ENCODE measurements around the gene LOC101059915.

Gene LOC101059915

DNA sequence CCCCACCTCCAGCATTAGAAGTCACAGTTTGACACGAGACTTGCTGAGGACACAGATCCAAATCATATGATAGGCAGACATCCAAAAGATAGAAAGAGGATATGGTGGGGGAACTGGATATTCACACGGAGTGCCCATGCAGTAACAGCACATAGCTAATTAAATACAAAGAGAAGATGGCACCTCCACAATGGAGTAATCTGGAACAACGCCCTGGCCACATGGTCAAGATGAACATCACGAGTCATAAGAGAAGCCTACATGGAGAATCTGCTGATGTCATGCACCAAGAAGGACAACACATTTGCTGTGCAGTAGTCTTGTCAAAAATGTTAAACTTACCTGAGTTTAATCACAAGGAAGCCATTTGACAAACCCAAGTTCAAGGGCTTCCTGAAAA lies 10.1 kb upstream of the LOC101059915 start:
- intact Hi-C loops (cut with DNase I, micrococcal nuclease) = no loop called here
- DNase-seq = no peak
- H3K27me3 ChIP-seq (ENCODE audit: control insufficient read depth in 1 of 2, insufficient read depth in 2 of 2, low read length in 2 of 2) = no peaks in the 10 kb centered on the region
- H3K36me3 ChIP-seq (ENCODE audit: insufficient read depth, low read length) = no peaks in the 10 kb centered on the region
- no peaks in the 10 kb centered on the region for H3K27me3 Mint-ChIP-seq
- no peaks in the 10 kb centered on the region for H3K36me3 Mint-ChIP-seq (ENCODE audit: low read depth)
- H3K27ac Mint-ChIP-seq = no peak overlapping the region
- H3K4me3 ChIP-seq (ENCODE audit: low read length) = no peak overlapping the region
- no peak overlapping the region for H3K4me3 Mint-ChIP-seq
- ChIA-PET POLR2A (no interaction called here), CTCF (no interaction called here)
- H3K4me1 ChIP-seq (ENCODE audit: insufficient read depth, low read length) = peaks cover 4% of the 10 kb centered on the region
- H3K4me1 Mint-ChIP-seq (ENCODE audit: low read depth) = peaks cover 4% of the 10 kb centered on the region
- H3K9me3 ChIP-seq (ENCODE audit: control insufficient read depth in 1 of 2, insufficient read depth in 1 of 2, low read length in 2 of 2) = no peaks in the 10 kb centered on the region
- TF ChIP-seq, protein P1, sequence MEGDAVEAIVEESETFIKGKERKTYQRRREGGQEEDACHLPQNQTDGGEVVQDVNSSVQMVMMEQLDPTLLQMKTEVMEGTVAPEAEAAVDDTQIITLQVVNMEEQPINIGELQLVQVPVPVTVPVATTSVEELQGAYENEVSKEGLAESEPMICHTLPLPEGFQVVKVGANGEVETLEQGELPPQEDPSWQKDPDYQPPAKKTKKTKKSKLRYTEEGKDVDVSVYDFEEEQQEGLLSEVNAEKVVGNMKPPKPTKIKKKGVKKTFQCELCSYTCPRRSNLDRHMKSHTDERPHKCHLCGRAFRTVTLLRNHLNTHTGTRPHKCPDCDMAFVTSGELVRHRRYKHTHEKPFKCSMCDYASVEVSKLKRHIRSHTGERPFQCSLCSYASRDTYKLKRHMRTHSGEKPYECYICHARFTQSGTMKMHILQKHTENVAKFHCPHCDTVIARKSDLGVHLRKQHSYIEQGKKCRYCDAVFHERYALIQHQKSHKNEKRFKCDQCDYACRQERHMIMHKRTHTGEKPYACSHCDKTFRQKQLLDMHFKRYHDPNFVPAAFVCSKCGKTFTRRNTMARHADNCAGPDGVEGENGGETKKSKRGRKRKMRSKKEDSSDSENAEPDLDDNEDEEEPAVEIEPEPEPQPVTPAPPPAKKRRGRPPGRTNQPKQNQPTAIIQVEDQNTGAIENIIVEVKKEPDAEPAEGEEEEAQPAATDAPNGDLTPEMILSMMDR (IDR thresholded peaks at IDR 0.05) = no peak
- ATAC-seq (ENCODE audit: poor library complexity) = no peak
- no peak overlapping the region for H3K27ac ChIP-seq (ENCODE audit: low read depth in 1 of 2, low read length in 2 of 2)
- H3K9me3 Mint-ChIP-seq = no peaks in the 10 kb centered on the region

DNA sequence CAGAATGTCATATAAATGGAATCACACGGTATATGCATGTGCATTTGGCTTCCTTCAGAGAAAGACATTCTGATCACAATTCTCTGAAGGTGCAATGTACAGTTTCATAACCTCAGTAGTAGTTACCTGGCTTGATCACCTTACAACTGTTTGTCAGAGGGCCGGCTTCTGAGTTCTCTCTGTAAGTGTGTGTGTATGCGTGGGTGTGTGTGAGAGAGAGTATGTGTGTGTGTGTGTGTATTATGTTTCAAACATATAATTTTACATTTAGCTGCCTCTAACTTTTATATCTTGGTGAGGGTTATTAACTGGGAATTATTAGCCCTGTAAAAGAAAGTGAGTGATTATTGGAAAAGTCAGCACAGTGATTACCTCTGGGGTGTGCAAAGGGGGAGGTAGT lies 8.0 kb upstream of the LOC101059915 start:
- ATAC-seq (ENCODE audit: poor library complexity) (no peak), DNase-seq (no peak)
- no peaks in the 10 kb centered on the region for H3K36me3 Mint-ChIP-seq (ENCODE audit: low read depth)

DNA sequence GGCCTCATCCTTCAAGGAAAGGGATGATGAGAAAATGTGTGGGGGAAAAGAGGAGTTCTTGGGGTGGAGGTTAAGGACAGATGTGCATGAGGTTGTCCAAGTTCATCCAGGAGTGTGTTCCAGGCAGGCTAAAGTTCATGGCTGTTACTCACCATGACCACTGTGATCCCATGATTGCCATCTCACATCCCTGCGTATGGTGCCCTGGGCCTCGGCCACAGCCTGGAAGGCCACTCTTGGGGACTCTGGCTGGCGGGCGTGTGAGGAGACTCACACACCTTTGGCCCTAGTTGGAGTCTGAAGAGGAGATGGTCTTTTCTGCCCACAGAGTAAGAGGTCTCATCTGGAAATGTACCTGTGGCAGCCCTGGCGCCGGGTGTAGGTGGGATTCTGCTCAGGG lies 7.4 kb upstream of the LOC101059915 start:
- no peak overlapping the region for H3K27ac ChIP-seq (ENCODE audit: low read depth in 1 of 2, low read length in 2 of 2)
- Mint-ChIP-seq H3K4me1 (ENCODE audit: low read depth) (peaks cover 16% of the 10 kb centered on the region), H3K27me3 (no peaks in the 10 kb centered on the region), H3K9me3 (no peaks in the 10 kb centered on the region), H3K4me3 (no peak overlapping the region), H3K27ac (no peak overlapping the region), H3K36me3 (ENCODE audit: low read depth) (no peaks in the 10 kb centered on the region)
- ATAC-seq (ENCODE audit: poor library complexity) (no peak), DNase-seq (no peak)
- POLR2A ChIA-PET = no interaction called here
- CTCF ChIA-PET = no interaction called here
- no peak overlapping the region for H3K4me3 ChIP-seq (ENCODE audit: low read length)
- intact Hi-C loops (cut with DNase I, micrococcal nuclease) = no loop called here
- H3K36me3 ChIP-seq (ENCODE audit: insufficient read depth, low read length) = no peaks in the 10 kb centered on the region
- TF ChIP-seq, protein P1 (IDR thresholded peaks at IDR 0.05) = no peak
- peaks cover 21% of the 10 kb centered on the region for H3K4me1 ChIP-seq (ENCODE audit: insufficient read depth, low read length)
- H3K27me3 ChIP-seq (ENCODE audit: control insufficient read depth in 1 of 2, insufficient read depth in 2 of 2, low read length in 2 of 2) = no peaks in the 10 kb centered on the region
- no peaks in the 10 kb centered on the region for H3K9me3 ChIP-seq (ENCODE audit: control insufficient read depth in 1 of 2, insufficient read depth in 1 of 2, low read length in 2 of 2)

More for the DNA sequence above, 8.0 kb upstream of the LOC101059915 start:
- no peak overlapping the region for H3K4me3 ChIP-seq (ENCODE audit: low read length)
- H3K27ac ChIP-seq (ENCODE audit: low read depth in 1 of 2, low read length in 2 of 2) = no peak overlapping the region
- no peak overlapping the region for H3K4me3 Mint-ChIP-seq
- H3K4me1 ChIP-seq (ENCODE audit: insufficient read depth, low read length) = peaks cover 21% of the 10 kb centered on the region
- H3K27me3 ChIP-seq (ENCODE audit: control insufficient read depth in 1 of 2, insufficient read depth in 2 of 2, low read length in 2 of 2) = no peaks in the 10 kb centered on the region
- TF ChIP-seq, protein P1 (IDR thresholded peaks at IDR 0.05) = no peak
- H3K9me3 ChIP-seq (ENCODE audit: control insufficient read depth in 1 of 2, insufficient read depth in 1 of 2, low read length in 2 of 2) = no peaks in the 10 kb centered on the region
- no peaks in the 10 kb centered on the region for H3K9me3 Mint-ChIP-seq
- POLR2A ChIA-PET = no interaction called here
- H3K36me3 ChIP-seq (ENCODE audit: insufficient read depth, low read length) = no peaks in the 10 kb centered on the region
- H3K27me3 Mint-ChIP-seq = no peaks in the 10 kb centered on the region
- peaks cover 16% of the 10 kb centered on the region for H3K4me1 Mint-ChIP-seq (ENCODE audit: low read depth)
- intact Hi-C loops (cut with DNase I, micrococcal nuclease) = no loop called here
- H3K27ac Mint-ChIP-seq = no peak overlapping the region
- CTCF ChIA-PET = no interaction called here
